Upper lobe of right lung (tissue), 1 donor: ENCODE results near the gene DNAH8. TPM values are rescaled to one million over a fixed set of nuclear protein-coding genes. Genes with fewer than 3 reads are reported as not detected.

Experiments used
- ATAC-seq: fragments of 200-7000 bp; cut with Tn5 transposase; one replicate; pipeline ENCODE4 v1.9.1; 2020; ENCODE audit warnings: mild to moderate bottlenecking, moderate library complexity
- DNase-seq: peaks from one replicate; pipeline ENCODE4 v3.0.0-alpha.2; 2020
- H3K27ac ChIP-seq: fragments of 200-600 bp; one replicate; pipeline ENCODE4 v1.8.0; 2022
- H3K27me3 ChIP-seq: fragments of 200-600 bp; one replicate; pipeline ENCODE4 v1.8.0; 2022; ENCODE audit warnings: mild to moderate bottlenecking
- H3K36me3 ChIP-seq: fragments of 200-600 bp; one replicate; pipeline ENCODE4 v1.8.0; 2022
- H3K4me1 ChIP-seq: fragments of 200-600 bp; one replicate; pipeline ENCODE4 v1.8.0; 2022
- H3K4me3 ChIP-seq: fragments of 200-600 bp; one replicate; pipeline ENCODE4 v1.8.0; 2022; ENCODE audit warnings: mild to moderate bottlenecking
- H3K9me3 ChIP-seq: fragments of 200-600 bp; one replicate; pipeline ENCODE4 v1.8.0; 2022
- CTCF ChIP-seq: fragments of 200-600 bp; IDR thresholded peaks from one replicate; pipeline ENCODE4 v1.8.0; 2022; ENCODE audit warnings: antibody characterized with exemption
- intact Hi-C: fragments of 100-400 bp; cut with DNase I; formaldehyde crosslinking; loops from one replicate; pipeline ENCODE4 v1.11.0; 2022
- total RNA-seq: library from RNA; stranded (reverse); fragmentation: NEBNext Ultra II Directional; extraction: Animal tissue kit (Norgen Biotek cat#: 25700); gene quantifications from one replicate; pipeline ENCODE4 v1.2.1, GENCODE V29; 2021
- donor health status: DM: no; HTN: yes; CAD: no; lungs with severe emphysema.

Gene DNAH8
- total RNA-seq, 1 donor from 2014 or later, result 0.17 TPM

DNA sequence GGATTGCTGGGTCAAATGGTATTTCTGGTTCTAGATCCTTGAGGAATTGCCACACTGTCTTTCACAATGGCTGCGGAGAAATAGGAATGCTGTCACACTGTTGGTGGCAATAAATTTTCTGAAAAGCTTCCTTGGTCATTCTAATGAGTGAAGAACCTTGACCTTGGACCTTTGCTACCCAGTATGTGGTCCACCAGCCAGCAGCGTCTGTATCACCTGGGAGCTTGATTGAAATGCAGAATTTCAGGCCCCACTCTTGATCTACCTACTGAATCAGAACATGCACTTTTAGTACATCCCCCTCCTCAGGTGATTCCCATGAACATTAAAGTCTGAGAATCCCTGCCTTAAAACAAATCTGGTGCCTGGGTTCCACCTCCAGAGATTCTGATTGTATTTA is 305.9 kb downstream of the DNAH8 start:
- DNase-seq (no peak), ATAC-seq (no peak)
- Histone ChIP-seq H3K9me3 (no peaks in the 10 kb centered on the region), H3K27ac (no peak overlapping the region), H3K4me1 (no peaks in the 10 kb centered on the region), H3K27me3 (no peaks in the 10 kb centered on the region), H3K36me3 (no peaks in the 10 kb centered on the region), H3K4me3 (no peak overlapping the region)
- intact Hi-C loops, result no loop called here
- no peak for TF ChIP-seq CTCF

DNA sequence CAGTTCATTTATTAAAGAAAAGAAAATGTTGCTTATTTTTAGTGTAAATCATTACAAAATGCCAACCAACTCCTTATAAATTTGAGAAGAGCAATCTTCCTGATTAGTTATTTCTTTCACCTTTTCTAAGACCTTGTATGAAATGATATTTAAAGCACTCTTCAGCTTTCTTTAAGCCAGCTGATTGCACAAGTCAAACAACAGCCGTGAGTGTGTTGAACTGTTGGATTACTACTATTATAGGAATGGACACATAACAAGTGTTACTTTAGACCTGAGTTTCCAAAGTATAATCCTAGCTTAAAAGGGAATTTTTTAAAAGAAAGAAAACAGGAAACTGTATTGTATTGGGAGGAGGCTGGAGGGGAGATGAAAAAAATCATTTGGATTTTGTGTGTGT is 306.7 kb downstream of the DNAH8 start:
- intact Hi-C loops, result no loop called here
- H3K27me3 ChIP-seq, result no peaks in the 10 kb centered on the region
- no peak for DNase-seq
- ATAC-seq, result no peak
- no peak overlapping the region for H3K27ac ChIP-seq
- H3K9me3 ChIP-seq, result no peaks in the 10 kb centered on the region
- no peaks in the 10 kb centered on the region for H3K36me3 ChIP-seq
- no peak for TF ChIP-seq CTCF
- no peaks in the 10 kb centered on the region for H3K4me1 ChIP-seq
- no peak overlapping the region for H3K4me3 ChIP-seq

DNA sequence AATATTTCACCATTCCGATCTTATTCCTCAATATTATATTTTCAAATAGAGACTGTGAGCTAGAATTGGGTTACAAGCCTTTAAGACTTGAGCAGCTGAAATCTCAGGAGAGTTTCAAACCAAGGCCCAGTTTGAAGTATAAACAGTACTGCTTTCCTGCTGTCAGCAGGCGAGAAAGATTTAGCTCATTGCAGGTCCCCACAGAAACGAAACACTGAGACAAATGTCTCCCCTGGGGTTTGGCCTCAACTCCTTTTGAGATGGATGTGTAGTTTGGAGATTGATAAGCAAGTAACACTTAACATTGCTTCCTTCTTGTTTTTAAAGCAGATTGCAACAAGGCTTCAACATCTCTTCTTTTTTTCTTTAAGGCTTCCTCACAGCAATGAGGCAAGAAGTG is 311.1 kb downstream of the DNAH8 start:
- DNase-seq (no peak), ATAC-seq (no peak)
- H3K4me3 ChIP-seq, result no peak overlapping the region
- no peaks in the 10 kb centered on the region for H3K27me3 ChIP-seq
- intact Hi-C loops, result no loop called here
- no peak for TF ChIP-seq CTCF
- H3K4me1 ChIP-seq, result no peaks in the 10 kb centered on the region
- no peak overlapping the region for H3K27ac ChIP-seq
- no peaks in the 10 kb centered on the region for H3K9me3 ChIP-seq
- H3K36me3 ChIP-seq, result no peaks in the 10 kb centered on the region

GRCh38 chr6:39029156-39030011 is 314.3 kb downstream of the DNAH8 start:
- no peak overlapping the region for H3K4me3 ChIP-seq
- ATAC-seq, result peak; percentile 81
- no peak for DNase-seq
- H3K36me3 ChIP-seq, result no peaks in the 10 kb centered on the region
- intact Hi-C loops, result no loop called here
- TF ChIP-seq CTCF, result peak; percentile 55
- H3K27me3 ChIP-seq, result no peaks in the 10 kb centered on the region
- H3K4me1 ChIP-seq, result no peaks in the 10 kb centered on the region
- H3K27ac ChIP-seq, result no peak overlapping the region
- H3K9me3 ChIP-seq, result no peaks in the 10 kb centered on the region

GRCh38 chr6:39035681-39036080 is 320.6 kb downstream of the DNAH8 start:
- DNase-seq, result no peak
- Histone ChIP-seq H3K27ac (no peak overlapping the region), H3K4me1 (no peaks in the 10 kb centered on the region), H3K27me3 (peaks cover 27% of the 10 kb centered on the region), H3K9me3 (no peaks in the 10 kb centered on the region), H3K36me3 (no peaks in the 10 kb centered on the region), H3K4me3 (no peak overlapping the region)
- intact Hi-C loops, result no loop called here
- ATAC-seq, result no peak
- TF ChIP-seq CTCF, result no peak
